Effector CD4-positive, alpha-beta T cell (primary cell): Measurements from ENCODE around the gene APELA. TPM values are rescaled to one million over a fixed set of nuclear protein-coding genes. Genes with fewer than 3 reads are reported as not detected.
"Not testable (repeated sequence)": the region's sequence is repeated elsewhere in the genome, so short reads cannot be mapped to it uniquely, and the experiment has no call there.

Experiments
- DNase-seq: peaks from one replicate; pipeline ENCODE4 v3.0.0-alpha.2; 2020
- total RNA-seq: gene quantifications from one replicate; lab custom pipeline; 2026; lab: John Stamatoyannopoulos, UW

APELA gene
- total RNA-seq: not detected

DNA sequence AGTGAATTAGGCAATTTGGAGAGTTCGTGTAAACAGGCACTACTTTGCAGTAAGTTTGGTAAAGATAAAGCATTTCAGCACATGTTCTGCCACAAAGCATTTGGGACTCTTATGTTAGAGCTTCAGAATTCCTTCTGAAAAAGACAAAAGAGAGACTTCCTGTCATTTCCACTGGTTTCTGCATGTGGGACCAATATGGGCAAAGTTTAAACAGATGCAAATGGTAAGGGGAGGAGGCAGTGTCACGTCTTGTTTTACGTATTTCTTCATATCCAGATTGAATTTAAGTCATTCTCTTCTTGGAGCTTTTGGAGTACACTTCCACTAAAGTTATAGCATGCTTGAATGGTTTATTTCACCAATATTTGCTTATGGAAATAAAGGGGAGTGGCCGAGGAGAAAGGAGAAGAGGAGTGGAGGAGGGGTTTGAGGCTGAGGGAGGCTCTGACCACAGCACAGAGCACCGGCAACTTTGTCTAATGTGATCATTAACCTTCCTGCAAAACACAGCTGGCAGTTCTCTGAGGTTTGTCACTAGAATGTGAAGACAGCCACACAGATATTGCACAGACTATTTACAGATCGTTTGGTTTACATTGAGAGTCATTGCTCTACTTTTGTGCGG lies at the start of gene APELA:
Gene APELA (plus strand): TSS at position 479 of the 625 bp plus-strand sequence. CDS start 154 bp downstream, outside the sequence.
- DNase-seq: no peak

DNA sequence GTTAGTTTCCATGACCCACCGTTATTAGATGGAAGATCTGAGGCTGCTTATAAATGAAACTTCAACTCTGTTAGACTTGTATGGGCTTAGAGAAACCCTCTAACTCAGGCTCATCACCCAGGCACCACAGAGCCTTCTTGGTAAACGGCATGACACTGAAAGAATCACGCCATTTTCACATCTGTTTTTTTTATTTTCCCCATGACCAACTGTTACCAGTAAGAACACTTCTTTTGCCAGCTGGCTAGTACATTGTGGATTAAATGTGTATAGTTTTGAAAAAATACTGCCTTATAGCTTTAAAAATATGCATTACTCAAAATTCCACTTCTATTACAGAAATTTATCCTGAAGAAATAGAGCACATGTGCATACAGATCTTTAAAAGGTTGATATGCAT lies 48.0 kb upstream of the APELA start:
- no peak for DNase-seq

GRCh38 chr4:164846566-164846965 lies 30.4 kb upstream of the APELA start:
- DNase-seq: no peak

GRCh38 chr4:164847016-164847415 lies 30.0 kb upstream of the APELA start:
- DNase-seq: no peak

GRCh38 chr4:164847967-164848649 lies 28.9 kb upstream of the APELA start:
- no peak for DNase-seq

DNA sequence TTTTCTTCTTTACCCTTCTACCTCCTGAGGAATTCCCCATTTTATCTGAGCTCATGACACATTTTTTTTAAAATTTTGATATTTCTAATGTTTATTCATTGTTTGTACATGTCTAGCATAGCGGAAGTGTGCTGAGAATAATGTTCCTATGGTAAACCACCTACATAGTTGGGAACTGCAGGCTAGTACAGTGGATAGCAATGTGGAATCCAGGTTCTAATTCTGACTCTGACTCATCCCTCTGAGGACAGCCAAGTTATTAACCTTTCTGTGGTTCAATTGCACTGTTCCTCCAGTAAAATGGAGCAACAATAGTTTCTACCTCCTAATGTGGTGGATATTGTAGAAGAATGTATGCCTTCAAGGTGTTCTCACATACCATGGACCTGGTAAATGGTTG lies 20.6 kb upstream of the APELA start:
- no peak for DNase-seq

DNA sequence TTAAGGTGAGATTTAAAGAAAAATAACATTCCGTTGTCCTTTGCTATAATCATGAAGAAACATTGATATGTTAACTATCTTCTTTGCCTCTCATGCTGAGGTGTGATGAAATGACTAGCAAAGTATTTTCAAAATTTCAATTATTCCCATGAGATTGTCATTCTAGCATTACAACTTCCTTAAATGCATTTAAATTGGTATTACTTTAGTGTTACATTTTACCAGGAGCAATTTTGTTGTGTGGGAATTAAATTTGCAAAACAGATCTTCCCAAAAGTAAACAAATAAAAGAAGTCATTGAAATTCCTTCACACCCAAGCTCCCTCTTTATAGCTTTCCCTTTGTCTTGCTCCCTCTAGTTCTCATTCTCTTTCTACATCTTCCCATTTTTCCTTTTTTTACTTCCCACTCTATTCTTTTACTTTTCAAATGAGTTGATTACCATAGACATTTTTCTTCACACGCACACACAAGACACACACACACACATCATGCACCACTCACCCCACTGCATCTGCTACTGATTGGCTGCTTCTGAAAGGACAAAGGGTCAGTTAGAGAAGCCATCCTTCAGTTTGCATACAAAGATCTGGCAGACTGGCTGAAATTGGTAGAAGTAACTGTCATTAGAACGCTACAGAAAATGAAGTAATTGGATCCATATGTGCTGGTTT lies 10.0 kb upstream of the APELA start:
- no peak for DNase-seq

DNA sequence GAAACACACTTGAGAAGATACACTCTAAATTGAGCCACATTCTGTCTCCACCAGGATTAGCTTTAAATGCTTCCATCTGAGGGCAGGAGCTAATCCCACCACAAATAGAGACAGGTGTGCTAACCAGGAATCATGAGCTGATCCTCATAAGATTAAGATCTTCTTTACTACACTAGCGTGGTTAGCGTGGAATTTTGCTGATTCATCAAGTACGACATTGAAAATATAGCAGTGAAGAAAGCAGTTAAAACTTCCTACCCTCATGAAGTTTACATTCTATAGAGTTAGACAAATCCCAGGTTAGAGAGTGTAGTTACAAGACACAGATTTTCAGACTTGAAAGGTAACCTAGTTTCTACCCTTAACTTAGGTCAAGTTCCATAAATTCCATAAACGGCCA lies 5.3 kb upstream of the APELA start:
- DNase-seq: no peak

DNA sequence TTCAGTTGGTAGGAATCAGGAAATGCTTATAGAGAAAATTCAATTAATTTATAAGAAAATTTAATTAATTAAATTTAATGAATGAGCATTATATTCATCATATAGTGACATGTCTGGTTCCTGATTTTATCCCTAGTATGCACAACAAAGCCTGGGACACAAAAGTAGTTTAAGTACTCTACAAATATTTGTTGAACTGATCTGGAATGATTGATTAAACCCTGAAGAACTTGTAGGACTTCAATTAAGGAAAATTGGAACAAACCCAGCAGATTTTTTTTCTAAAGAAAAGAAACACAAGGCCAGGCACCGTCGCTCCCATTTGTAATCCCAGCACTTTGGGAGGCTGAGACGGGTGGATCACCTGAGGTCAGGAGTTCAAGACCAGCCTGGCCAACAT lies 4.5 kb upstream of the APELA start:
- no peak for DNase-seq

DNA sequence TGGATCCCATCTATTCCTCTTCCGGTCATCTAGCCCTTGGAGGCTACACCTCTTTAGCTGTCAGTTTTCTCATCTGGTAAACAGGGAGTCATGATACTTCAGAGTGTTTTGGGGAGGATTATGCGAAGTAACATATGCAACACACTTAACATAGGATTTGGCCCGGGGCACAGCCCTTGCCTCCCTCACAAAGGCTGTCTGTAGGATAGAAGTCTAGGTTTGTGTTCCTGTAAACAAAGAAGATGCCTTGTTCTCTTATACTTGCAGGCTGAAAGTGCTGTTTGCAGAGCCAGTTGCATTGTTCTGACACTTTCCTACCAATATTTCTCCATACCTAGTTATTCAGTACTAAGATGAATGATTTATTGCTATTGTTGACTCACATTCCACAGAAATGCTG lies 2.2 kb upstream of the APELA start:
- DNase-seq: no peak

- DNase-seq: no peak
Observed at GRCh38 chr4:164880489-164881262, 3.7 kb downstream of the APELA start.

DNA sequence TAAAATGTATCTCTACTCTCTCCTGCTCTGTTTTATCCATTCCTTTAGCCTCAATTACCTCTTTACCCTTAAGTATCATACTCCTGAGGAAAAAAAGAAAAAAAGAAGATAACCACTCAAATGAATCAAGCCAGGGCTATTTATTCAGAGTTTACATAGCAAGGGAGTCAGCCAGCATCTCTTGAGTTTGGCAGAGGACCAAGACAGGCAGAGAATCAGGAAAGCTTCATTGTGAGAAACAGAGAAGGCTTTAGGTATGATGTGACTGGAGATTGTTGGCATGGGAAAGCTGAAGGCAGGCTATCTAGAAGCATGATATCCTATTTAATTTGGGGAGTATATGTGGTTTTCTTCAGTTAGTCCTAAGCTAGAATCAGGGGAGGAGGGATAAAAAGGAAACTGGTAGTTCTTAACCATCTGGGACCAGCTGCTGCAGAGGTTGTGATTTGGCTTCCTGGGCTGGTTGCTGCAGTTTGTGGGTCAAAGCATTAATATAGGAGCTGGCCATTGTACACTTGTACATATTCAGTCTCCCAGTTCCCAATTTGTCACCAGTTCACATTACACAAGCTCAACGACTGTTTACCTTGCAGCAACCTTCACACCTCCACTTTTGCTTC lies 11.2 kb downstream of the APELA start:
- DNase-seq: no peak

GRCh38 chr4:164890691-164891090 lies 13.7 kb downstream of the APELA start:
- DNase-seq: no peak

GRCh38 chr4:164892018-164892417 lies 15.0 kb downstream of the APELA start:
- no peak for DNase-seq

- no peak for DNase-seq
Observed at GRCh38 chr4:164894702-164895101, 17.7 kb downstream of the APELA start.

- no peak for DNase-seq
Observed at GRCh38 chr4:164902608-164903007, 25.6 kb downstream of the APELA start.

DNA sequence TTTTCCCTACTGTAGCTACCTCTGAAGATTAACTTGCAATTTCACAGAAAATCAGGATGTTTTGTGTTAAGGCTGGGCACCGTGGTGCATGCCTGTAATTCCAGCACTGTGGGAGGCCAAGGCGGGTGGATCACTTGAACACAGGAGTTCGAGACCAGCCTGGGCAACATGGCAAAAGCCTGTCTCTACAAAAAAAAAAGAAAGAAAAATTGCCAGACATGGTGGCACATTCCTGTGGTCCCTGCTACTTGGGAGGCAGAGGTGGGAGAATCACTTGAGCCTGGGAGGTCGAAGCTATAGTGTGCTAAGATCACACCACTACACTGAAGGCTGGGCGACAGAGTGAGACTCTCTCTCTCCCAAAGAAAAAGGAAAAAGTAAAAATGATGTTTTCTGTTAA lies 27.4 kb downstream of the APELA start:
- no peak for DNase-seq

- no peak for DNase-seq
Observed at GRCh38 chr4:164904941-164905340, 28.0 kb downstream of the APELA start.

DNA sequence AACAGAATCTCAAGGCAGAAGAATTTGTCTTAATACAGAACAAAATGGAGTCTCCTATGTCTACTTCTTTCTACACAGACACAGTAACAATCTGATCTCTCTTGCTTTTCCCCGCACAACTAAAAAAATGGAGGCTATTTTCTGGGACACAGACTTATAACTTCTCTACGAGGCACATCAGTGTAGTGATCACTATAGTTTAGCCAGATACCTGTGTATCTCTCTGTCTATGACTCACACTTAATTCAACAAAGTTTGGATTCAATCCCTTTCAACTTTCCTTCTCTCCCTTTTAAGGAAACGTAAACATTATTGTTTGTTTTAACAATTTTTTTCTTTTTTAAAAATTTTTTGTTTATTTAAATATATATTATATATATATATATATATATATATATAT lies 29.4 kb downstream of the APELA start:
- DNase-seq: no peak

DNA sequence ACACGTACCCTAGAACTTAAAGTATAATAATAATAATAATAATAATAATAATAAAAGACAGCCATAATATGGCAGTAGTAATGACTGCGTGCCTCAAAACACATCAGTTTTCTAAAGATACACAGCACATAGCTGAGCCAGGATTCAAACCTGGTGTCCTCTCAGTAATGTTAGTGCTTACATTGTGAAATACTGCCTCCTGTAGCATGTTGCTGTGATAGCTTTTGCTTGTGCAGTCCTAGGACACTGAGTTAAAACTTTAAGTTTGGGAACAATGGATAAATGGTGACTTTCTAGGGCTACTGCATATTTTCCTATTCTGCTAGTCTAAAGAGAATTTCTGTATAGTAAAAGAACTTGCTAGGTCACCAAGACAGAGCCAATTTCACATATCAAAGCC lies 36.5 kb downstream of the APELA start:
- DNase-seq: not testable (repeated sequence)

GRCh38 chr4:164918956-164919355 lies 42.0 kb downstream of the APELA start:
- DNase-seq: no peak

GRCh38 chr4:164924670-164925238 lies 47.8 kb downstream of the APELA start:
- DNase-seq: no peak

DNA sequence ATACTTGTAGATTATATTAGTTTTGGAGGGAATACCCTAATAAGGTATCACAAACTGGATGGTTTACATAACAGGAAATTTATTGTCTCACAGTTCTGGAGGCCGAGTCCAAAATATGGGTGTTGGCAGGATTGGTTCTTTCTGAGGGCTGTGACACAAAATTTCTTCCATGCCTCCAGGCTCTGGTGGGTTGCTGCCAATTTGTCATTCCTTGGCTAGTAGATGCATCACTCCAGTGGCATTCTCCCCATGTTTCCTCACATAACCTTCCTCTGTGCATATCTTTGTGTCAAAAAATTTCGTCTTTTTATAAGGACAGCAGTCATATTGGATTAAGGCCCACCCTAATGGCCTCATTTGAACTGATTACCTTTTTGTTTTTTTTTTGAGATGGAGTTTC lies 49.3 kb downstream of the APELA start:
- no peak for DNase-seq
